ENCODE data around the gene NR4A1. TPM values are rescaled to one million over a fixed set of nuclear protein-coding genes. Genes with fewer than 3 reads are reported as not detected.

NR4A1 gene
- total and polyA plus RNA-seq, 4 donors, result 45.1 to 77.9 (median 62.0) TPM

- Histone ChIP-seq H3K9me3 (ENCODE audit: control insufficient read depth in 4 of 4, insufficient read depth in 3 of 4, low read length in 3 of 4) (no peaks in the 10 kb centered on the region), H3K9ac (ENCODE audit: insufficient read depth in 1 of 2, low read length in 2 of 2) (no peak overlapping the region), H3K27ac (ENCODE audit: low read depth in 1 of 2, low read length in 1 of 2) (peak overlapping the region in 1 of 2 donors; percentile 88), H3K4me1 (ENCODE audit: control insufficient read depth in 5 of 5, insufficient read depth in 5 of 5, low read length in 5 of 5) (peaks cover 0 to 47% (median 24%) of the 10 kb centered on the region in 5 donors), H3K4me3 (peak overlapping the region; percentile 23), H3K27me3 (ENCODE audit: control insufficient read depth in 3 of 3, insufficient read depth in 3 of 3, low read length in 2 of 3) (no peaks in the 10 kb centered on the region), H3K36me3 (ENCODE audit: control insufficient read depth in 4 of 4, insufficient read depth in 4 of 4, low read length in 4 of 4) (peaks cover 0 to 21% (median 10%) of the 10 kb centered on the region in 4 donors)
- TF ChIP-seq, protein P1, sequence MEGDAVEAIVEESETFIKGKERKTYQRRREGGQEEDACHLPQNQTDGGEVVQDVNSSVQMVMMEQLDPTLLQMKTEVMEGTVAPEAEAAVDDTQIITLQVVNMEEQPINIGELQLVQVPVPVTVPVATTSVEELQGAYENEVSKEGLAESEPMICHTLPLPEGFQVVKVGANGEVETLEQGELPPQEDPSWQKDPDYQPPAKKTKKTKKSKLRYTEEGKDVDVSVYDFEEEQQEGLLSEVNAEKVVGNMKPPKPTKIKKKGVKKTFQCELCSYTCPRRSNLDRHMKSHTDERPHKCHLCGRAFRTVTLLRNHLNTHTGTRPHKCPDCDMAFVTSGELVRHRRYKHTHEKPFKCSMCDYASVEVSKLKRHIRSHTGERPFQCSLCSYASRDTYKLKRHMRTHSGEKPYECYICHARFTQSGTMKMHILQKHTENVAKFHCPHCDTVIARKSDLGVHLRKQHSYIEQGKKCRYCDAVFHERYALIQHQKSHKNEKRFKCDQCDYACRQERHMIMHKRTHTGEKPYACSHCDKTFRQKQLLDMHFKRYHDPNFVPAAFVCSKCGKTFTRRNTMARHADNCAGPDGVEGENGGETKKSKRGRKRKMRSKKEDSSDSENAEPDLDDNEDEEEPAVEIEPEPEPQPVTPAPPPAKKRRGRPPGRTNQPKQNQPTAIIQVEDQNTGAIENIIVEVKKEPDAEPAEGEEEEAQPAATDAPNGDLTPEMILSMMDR (IDR thresholded peaks at IDR 0.05; ENCODE audit: control extremely low read depth, extremely low read depth), result no peak
- peak; percentile 65 to 75 (median 75) for DNase-seq
- 70 to 79% methylated on average over 10 of the region's 10 CpGs for WGBS, 2 donors
- ATAC-seq (ENCODE audit: insufficient read depth, low FRiP score), result no peak
Measured at GRCh38 chr12:52080403-52081251, 29.4 kb downstream of the NR4A1 start.

DNA sequence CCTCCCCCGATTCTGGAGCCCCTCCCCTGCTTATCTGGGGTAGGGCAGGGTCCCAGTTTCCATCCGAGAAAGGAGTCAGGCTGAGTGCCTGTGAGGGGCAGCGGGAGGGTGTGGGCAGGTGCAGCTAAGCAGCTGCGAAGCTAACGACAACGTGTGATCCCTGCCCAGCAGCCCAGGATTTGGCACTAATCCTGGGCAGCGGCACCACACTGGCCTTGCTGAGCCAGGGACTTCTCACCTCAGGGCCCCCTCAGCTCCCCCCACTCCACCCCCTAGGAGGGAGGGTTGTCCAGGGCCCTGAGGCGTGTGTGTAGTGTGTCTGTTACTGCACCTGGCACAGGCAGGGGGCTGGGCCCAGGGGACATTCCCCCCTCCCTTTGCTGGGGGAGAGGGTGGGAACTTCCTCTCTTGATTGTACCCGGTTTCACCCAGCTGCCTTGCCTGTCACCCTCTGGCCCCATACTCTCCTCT is 30.1 kb downstream of the NR4A1 start:
- Histone ChIP-seq H3K4me3 (no peak overlapping the region), H3K27me3 (ENCODE audit: control insufficient read depth in 3 of 3, insufficient read depth in 3 of 3, low read length in 2 of 3) (no peaks in the 10 kb centered on the region), H3K9ac (ENCODE audit: insufficient read depth in 1 of 2, low read length in 2 of 2) (no peak overlapping the region), H3K4me1 (ENCODE audit: control insufficient read depth in 5 of 5, insufficient read depth in 5 of 5, low read length in 5 of 5) (peaks cover 0 to 47% (median 24%) of the 10 kb centered on the region in 5 donors), H3K36me3 (ENCODE audit: control insufficient read depth in 4 of 4, insufficient read depth in 4 of 4, low read length in 4 of 4) (peaks cover 0 to 21% (median 9%) of the 10 kb centered on the region in 4 donors), H3K9me3 (ENCODE audit: control insufficient read depth in 4 of 4, insufficient read depth in 3 of 4, low read length in 3 of 4) (no peaks in the 10 kb centered on the region), H3K27ac (ENCODE audit: low read depth in 1 of 2, low read length in 1 of 2) (peak overlapping the region in 1 of 2 donors; percentile 88)
- DNase-seq (peak in 2 of 3 donors; percentile 39 to 53), ATAC-seq (ENCODE audit: insufficient read depth, low FRiP score) (no peak)
- TF ChIP-seq, protein P1 (IDR thresholded peaks at IDR 0.05; ENCODE audit: control extremely low read depth, extremely low read depth), result no peak
- whole genome bisulfite sequencing, 2 donors, result 26 to 30% methylated on average over 8 to 9 of the region's 9 CpGs

DNA sequence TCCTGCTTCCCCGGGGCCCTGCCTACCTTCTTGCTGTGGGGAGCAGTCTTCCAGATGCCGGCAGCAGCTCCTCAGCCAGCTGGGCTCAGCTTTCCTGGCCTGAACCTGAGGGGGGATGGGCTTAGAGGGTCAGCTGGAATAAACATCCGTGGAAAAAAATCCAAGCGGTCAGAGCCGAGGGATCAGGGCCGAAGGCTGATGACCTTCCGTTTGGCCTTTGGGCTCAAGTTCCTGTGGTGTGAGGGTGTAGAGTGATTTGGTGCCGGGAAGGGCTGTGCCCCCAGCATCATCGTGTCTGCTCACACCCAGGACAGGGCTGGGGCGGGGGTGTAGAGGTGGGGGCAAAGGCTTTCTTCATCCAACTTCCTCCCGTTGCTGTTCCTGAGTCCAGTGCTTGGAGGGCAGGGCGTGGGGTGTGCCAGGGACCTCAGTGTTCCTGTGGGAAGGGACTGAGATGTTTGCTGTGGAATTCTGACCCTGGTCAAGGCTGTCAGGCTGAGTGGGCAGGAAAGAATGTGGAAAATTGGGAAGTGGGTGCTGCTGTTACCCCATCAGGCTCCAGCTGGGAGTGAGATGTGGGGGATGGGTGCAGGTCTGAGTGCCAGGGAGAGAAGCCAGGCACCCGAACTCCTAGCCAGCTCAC is 30.9 kb downstream of the NR4A1 start:
- no peaks in the 10 kb centered on the region for H3K9me3 ChIP-seq (ENCODE audit: control insufficient read depth in 4 of 4, insufficient read depth in 3 of 4, low read length in 3 of 4)
- WGBS, 2 donors, result 41 to 62% methylated on average over 13 of the region's 13 CpGs
- H3K27me3 ChIP-seq (ENCODE audit: control insufficient read depth in 3 of 3, insufficient read depth in 3 of 3, low read length in 2 of 3), result no peaks in the 10 kb centered on the region
- TF ChIP-seq, protein P1 (IDR thresholded peaks at IDR 0.05; ENCODE audit: control extremely low read depth, extremely low read depth), result no peak
- H3K9ac ChIP-seq (ENCODE audit: insufficient read depth in 1 of 2, low read length in 2 of 2), result peak overlapping the region in 1 of 2 donors; percentile 10
- peak overlapping the region in 1 of 2 donors; percentile 88 for H3K27ac ChIP-seq (ENCODE audit: low read depth in 1 of 2, low read length in 1 of 2)
- H3K36me3 ChIP-seq (ENCODE audit: control insufficient read depth in 4 of 4, insufficient read depth in 4 of 4, low read length in 4 of 4), result peaks cover 0 to 14% (median 5%) of the 10 kb centered on the region in 4 donors
- no peak overlapping the region for H3K4me3 ChIP-seq
- ATAC-seq (ENCODE audit: insufficient read depth, low FRiP score) (peak; percentile 37), DNase-seq (peak; percentile 75 to 87 (median 76))
- peaks cover 0 to 47% (median 24%) of the 10 kb centered on the region in 5 donors for H3K4me1 ChIP-seq (ENCODE audit: control insufficient read depth in 5 of 5, insufficient read depth in 5 of 5, low read length in 5 of 5)
